ENCODE data around the gene TANK.
"Not testable (repeated sequence)": the region's sequence is repeated elsewhere in the genome, so short reads cannot be mapped to it uniquely, and the experiment has no call there.

TANK gene

GRCh38 chr2:161279230-161279815 is 119.1 kb downstream of the TANK start:
- not testable (repeated sequence) for DNase-seq

DNA sequence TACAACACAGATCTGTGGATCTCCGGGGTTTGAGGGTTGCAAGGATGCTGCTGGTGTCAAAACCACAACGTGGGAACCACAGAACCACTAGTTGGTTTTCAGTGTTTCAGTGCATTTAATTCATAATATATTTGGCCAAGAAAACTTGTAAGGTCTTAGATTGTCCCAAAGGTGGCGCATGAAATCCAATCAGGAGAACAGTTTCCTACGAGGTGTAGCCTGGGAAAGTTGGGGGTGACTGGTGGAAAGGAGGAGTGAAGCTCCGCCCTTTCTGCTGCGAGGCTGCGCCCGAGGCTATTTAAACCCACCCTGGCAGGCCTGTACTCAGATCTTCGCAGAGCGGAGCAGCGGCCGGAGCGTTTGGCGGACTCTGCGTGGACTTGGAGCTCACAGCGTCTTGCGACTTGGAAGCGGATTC is 120.7 kb downstream of the TANK start:
- DNase-seq, result not testable (repeated sequence)

- not testable (repeated sequence) for DNase-seq
Measured at GRCh38 chr2:161281615-161282310, 121.5 kb downstream of the TANK start.

- not testable (repeated sequence) for DNase-seq
Measured at GRCh38 chr2:161282311-161282644, 122.0 kb downstream of the TANK start.

- no peak for DNase-seq
Measured at GRCh38 chr2:161283926-161284325, 123.7 kb downstream of the TANK start.

Data from NCI-H2081 treated with DMSO at 0.1 percent for 48 hours (cell line).